SK-MEL-5 (cell line): ENCODE data around the gene PPM1J. TPM values are rescaled to one million over a fixed set of nuclear protein-coding genes. Genes with fewer than 3 reads are reported as not detected.
"Not testable (repeated sequence)": the region's sequence is repeated elsewhere in the genome, so short reads cannot be mapped to it uniquely, and the experiment has no call there.

Experiments
- DNase-seq: peaks from one replicate; pipeline ENCODE4 v3.0.0-alpha.2; 2016; ENCODE audit warnings: low read depth, low spot score
- in situ Hi-C: cut with HindIII; loops from 2 replicates; pipeline ENCODE4 v1.10.0; 2016; ENCODE audit warnings: low sequenced_read_pairs, high pct_unique_total_duplicates, low pct_unique_long_range_greater_than_20kb
- polyA plus RNA-seq, 2 experiments: library from polyadenylated mRNA; depleted of rRNA; stranded (reverse); fragments of >200 nt; gene quantifications; 2 replicates each; pipeline ENCODE4 v1.2.3, GENCODE V29; 2015
- total RNA-seq: library from RNA; depleted of rRNA; stranded (reverse); fragments of >200 nt; shearing (Covaris generic); gene quantifications from 2 replicates; pipeline ENCODE4 v1.2.3, GENCODE V29; 2014; rRNA removed

PPM1J gene, protein sequence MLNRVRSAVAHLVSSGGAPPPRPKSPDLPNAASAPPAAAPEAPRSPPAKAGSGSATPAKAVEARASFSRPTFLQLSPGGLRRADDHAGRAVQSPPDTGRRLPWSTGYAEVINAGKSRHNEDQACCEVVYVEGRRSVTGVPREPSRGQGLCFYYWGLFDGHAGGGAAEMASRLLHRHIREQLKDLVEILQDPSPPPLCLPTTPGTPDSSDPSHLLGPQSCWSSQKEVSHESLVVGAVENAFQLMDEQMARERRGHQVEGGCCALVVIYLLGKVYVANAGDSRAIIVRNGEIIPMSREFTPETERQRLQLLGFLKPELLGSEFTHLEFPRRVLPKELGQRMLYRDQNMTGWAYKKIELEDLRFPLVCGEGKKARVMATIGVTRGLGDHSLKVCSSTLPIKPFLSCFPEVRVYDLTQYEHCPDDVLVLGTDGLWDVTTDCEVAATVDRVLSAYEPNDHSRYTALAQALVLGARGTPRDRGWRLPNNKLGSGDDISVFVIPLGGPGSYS
- 0.40 and 0.61 TPM in 2 replicates for total RNA-seq
- polyA plus RNA-seq (2015; cell fraction: cytosol; rRNA removed): 1.2 and 1.6 TPM in 2 replicates
- polyA plus RNA-seq (2015; cell fraction: nucleus; rRNA removed): 2.5 and 14.7 TPM in 2 replicates

DNA sequence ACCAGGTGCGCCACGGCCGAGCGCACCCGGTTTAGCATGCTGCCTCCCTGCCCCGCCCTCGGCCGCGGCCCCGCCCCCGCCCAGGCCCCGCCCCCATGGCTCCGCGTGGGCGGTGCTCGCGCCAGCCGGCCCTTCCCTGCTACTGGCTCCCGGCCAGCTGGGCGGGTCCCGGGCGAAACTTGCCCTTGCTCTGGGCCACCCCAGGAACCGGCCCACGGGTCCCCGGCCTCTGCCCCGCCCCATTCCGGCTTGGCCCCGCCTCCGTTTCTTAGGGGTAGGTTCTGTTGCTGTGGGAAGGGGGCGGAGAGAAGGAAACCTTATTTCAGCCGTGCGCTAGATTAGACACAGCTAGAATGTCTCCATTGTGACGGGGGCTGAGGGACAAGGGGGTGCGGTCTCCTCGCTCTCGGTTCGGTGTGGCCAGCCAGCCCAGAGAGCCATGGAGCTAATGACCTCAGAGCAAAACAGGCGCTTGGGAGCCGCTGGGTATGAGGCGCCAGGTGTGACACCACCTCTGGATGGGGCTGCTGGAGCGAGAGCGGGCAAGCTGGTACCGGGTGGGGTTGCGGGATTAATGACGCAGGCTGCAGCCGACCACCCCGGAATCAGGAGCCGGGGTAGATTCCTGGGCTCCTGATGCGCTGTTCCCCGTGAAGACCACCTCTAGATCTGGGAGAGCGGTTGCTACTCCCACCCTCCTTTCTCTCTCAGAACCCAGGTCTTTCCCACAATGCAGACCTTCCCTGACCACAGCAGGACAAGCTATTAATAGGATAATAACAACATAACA lies at the start of gene PPM1J:
Gene PPM1J, minus strand, starts transcription at position 69 of the 790 bp plus-strand sequence. Its CDS starts 31 bp downstream, at position 38.
- in situ Hi-C loops: no loop called here
- DNase-seq: peak; percentile 92

DNA sequence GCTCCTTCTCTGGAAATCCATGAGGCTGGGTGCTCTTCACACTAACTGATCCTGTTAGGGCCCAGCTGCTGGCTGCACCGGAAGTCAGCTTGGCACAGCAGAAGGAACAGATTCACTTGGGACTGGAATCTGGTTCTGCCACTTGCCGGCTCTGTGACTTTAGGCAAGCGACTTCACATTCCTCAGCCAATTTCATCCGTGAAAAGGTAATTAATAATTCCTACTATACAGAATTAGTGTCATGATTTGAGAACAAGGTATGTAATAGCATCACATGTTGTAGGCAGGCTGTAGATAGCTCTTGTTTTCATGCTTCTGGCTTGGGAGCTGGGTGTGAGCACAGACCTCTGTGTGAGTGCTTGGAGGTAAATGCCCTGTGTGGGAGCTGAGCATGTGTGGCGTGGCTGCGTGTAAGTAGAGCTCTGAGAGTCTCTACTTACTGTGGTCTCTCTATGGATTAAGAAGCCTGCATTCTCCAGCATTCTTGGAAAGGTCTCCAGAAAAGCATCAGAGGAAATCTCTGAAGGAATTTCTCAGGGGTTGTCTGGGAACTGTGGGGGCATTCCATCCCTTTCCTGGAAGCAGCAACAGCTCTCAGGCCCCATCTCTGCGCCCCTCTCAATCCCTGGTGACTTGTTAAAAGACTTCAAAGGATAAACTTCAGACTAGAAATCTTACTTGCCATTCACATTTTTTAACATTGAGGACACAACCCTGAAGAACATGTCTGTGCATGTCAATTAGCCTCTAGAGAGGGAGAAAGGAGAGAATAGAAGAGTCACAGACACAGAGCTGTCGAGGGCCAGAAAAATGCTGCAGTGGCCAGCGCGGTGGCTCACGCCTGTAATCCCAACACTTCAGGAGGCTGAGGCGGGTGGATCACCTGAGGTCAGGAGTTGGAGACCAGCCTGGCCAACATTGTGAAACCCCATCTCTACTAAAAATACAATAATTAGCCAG lies 47.7 kb upstream of the PPM1J start:
- in situ Hi-C loops: no loop called here
- DNase-seq: no peak

DNA sequence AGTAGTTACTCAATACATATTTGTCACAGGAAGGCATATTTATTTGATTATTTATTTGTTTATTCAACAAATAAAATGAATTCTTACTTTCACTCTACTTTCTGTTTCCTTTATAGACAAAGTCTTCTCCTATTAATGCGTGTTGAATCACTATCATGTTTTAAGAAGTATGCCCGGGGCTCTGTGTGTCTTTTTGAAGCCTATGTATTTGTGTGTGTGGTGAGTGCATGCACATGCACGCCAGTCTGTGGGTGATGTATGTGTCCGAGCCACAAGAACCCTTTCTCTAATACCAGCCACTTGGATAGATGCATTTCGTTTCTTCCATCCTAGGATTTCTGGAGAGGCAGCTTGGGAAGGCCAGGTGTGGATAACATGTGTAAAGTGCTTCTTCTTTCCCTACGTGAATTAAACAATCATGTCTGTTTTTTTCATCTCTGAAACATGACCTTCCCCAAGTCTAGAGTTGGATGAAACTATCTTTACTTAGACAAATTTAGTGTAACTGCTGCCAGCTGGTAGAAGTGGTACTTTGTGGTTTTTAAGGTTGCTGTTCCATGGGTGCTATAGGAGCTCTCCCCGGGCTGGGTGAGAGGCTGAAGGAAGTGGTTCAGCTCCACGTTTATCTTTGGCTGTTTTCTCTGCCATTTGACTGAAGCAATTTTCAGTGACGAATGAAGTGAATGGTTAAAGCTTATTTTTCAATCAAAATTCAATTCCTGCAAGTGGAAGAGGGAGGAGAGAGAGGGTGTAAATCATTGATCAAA lies 46.8 kb upstream of the PPM1J start:
- DNase-seq: no peak
- in situ Hi-C loops: no loop called here

DNA sequence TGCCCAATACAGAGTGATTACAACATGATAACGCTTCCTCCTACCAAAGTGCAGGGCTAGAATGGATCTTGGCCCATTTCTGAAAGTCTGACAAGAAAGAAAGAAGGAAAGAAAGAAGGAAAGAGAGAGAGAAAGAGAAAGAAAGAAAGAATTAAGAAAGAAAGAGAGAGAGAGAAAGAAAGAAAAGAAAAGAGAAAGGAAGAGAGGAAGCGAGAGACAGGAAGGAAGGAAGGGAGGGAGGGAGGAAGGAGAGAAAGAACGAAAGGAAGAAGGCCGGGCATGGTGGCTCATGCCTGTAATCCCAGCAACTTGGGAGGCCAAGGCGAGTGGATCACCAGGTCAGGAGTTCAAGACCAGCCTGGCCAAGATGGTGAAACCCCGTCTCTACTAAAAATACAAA lies 44.1 kb upstream of the PPM1J start:
- in situ Hi-C loops: no loop called here
- DNase-seq: no peak

DNA sequence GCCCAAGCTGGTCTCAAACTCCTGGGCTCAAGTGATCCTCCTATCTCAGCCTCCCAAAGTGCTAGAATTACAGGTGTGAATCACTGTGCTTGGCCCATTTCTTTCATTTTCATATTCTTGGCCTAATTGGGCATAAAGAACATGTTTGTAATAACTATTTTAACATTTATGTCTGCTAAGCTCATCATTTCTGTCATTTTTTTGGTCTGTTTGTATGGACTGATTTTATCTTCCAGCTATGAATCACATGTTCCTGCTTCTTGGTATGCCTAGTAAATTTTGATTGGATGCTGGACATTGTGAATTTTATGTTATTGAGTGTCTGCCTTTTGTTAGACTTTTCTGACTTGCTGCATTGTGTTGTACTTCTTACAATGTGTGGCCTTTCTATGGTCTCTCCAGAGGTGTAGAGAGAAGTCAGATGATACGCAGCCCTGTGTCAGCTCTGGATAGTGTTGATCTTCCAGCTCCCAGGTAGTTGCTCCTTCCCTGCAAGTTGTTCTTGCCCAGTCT lies 39.0 kb upstream of the PPM1J start:
- in situ Hi-C loops: no loop called here

DNA sequence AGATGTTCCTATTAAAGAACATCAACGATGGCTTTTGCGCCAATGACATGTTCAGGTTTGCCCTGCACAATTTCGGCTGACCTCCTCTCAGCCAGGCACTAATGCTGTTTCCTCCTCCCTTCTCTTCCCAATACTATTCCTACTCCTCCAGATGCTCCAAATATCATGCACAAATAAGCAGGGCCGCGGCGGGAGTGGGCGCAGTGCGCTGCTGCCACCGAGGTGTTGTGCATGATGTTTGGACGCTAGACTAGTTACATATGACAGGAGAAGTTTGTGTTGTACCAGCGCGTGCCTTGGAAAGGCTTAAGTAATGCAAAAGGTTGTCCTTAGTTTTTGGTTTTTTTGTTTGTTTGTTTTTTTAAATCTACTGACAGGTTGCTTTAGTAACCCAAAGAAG lies 33.3 kb upstream of the PPM1J start:
- no peak for DNase-seq
- in situ Hi-C loops: no loop called here

More for the DNA sequence above, 39.0 kb upstream of the PPM1J start:
- DNase-seq: no peak

DNA sequence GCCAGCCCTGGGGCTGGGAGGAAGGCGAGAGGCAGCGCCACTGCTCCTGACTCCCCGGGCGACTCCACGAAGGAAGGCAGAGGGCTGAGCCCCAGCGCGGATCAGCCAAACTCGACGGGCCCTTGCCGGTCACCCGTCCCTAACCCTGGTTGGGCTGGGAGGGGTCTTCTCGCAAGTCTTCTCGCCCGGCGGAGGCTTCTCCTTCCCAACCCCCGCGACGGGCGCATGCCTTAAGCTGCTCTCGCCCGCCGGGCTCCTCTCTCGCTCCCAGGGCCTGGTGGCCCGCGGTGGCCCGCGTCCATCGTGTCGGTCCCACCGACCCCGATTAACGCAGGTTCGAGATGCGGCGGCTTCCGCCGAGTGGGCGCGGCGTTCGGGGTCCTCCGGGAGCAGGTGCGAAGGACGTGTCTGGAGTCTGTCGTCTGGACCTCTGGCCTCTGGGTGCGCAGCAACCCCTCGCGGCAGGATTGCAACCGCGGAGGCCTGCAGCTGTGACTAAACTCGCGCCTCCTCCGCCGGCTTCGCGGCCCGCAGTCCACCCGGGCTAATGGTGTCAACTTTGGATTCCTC lies 29.0 kb upstream of the PPM1J start:
- in situ Hi-C loops: no loop called here
- DNase-seq: no peak

DNA sequence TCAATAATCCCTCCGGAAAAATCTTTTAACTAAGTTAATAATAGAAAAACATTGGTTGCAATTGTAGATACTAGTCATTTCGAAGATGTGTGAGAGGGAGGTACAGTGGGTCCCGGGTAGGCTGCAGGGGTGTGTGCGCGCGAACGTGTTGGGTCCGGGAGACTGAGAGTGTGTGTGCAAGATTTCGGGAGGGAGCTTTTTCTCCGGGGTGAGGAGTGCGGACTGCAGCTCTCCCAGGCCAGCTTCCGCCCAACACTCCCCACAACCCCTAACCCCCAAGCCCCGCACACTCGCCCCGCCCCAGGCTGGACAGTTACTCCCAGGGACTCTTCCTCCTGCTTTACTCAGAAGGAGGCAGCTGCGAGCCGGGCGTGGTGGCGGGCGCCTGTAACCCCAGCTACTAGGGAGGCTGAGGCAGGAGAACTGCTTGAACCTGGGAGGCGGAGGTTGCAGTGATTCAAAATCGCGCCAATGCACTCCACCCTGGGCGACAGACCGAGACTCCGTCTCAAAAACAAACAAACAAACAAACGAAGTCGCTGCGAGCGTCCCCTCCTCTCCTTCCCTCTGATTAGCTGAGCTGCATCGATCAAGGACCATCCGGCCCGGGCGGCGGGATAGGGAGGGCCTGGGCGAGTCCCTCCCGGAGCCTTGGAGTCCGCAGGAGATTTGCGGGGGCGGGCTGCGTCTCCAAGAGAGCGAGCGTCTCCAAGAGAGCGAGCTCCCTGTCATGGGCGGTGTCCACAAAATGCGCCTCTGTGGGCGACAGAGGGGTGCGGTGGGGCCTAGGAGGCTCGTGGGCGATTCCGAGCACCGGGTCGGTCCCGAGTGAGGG lies 28.3 kb upstream of the PPM1J start:
- in situ Hi-C loops: no loop called here
- no peak for DNase-seq

DNA sequence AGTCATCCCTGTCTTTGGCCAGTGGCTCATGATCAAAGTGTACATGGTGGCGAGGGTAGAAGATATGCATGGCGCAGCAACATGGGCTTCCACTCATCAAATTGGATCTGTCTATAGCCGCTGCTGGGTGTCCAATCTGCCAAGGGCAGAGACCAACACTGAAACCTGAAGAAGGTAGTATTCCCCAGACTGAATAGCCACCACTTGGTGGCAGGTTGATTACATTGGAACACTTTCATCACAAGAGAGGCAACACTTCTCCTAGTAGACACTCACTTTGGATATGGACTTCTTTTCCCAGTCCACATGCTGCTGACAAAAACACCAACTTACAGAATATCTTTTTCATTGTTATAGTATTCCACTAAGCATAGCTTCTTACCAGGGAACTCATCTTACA lies 22.4 kb upstream of the PPM1J start:
- in situ Hi-C loops: no loop called here

DNA sequence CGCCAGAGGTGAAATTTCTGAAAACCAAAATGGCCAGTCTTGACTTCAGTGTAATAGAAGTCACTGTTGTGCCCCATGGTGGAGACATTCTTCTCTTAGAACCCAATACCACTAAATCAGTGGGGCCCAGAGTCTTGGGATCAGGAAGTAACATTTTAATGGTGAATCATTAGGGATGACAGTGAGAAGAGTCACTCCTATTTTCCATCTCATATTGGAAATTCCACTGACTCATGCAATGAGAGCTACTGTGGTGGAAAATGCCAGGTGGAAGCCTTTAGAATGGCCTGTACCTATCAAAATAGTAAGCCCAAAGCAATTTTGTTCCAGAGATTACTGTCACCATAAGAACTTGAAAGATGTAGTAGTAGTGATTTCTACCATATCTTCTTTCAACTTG lies 20.6 kb upstream of the PPM1J start:
- DNase-seq: peak; percentile 17
- in situ Hi-C loops: no loop called here

More for the DNA sequence above, 22.4 kb upstream of the PPM1J start:
- no peak for DNase-seq

DNA sequence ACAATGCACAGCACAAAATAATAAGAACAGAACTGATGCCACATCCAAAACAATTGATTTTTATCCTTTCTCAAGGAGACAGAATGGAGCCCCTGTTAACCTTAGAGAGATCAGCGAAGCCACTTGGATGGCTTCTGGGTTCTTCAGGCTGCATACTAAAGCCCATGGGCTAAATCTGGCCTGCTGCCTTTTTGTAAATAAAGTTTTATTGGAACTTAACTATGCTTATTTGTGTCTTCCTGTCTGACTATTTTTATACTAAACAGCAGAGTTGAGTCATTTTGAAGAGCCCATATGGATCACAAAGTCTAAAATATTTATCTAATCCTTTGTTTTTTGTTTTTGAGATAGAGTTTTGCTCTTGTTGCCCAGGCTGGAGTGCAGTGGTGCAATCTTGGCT lies 16.3 kb upstream of the PPM1J start:
- in situ Hi-C loops: no loop called here
- DNase-seq: no peak

DNA sequence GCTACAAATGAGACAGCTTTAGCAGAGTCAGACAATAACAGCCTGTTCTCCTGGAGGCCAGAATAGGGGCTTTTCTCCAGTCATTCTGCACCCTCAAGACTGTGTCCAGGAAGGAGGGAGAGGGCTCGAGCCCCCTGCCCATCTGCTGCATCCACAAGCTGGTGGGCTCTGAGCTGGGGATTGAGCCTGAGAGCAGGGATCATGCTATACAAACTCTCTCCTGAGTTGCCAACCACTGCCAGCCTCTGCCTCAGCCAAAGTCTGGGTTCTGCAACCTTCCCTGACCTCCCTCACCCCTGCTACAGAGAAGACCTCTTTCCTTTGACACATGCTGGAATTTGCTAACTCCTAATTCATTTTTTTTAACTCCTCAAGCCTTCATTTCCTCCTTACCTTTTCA lies 14.8 kb upstream of the PPM1J start:
- DNase-seq: no peak
- in situ Hi-C loops: no loop called here

DNA sequence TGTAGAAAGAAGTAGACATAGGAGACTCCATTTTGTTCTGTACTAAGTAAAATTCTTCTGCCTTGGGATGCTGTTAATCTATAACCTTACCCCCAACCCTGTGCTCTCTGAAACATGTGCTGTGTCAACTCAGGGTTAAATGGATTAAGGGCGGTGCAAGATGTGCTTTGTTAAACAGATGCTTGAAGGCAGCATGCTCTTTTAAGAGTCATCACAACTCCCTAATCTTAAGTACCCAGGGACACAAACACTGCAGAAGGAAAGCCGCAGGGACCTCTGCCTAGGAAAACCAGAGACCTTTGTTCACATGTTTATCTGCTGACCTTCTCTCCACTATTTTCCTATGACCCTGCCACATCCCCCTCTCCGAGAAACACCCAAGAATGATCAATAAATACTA lies 13.9 kb upstream of the PPM1J start:
- in situ Hi-C loops: not testable (repeated sequence)

DNA sequence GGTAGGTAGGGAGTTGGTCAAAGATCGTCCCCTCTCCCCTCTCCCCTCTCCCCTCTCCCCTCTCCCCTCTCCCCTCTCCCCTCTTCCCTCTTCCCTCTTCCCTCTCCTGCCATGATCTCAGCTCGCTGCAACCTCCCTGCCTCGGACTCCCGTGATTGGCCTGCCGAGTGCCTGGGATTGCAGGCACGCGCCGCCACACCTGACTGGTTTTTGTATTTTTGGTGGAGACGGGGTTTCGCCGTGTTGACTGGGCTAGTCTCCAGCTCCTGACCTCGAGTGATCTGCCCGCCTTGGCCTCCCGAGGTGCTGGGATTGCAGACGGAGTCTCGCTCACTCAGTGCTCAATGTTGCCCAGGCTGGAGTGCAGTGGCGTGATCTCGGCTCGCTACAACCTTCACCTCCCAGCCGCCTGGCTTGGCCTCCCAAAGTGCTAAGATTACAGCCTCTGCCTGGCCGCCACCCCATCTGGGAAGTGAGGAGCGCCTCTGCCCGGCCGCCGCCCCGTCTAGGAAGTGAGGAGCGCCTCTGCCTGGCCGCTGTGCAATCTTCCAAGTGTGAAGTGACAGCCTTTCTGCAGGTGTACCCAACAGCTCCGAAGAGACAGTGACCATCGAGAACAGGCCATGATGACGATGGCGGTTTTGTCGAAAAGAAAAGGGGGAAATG lies 13.3 kb upstream of the PPM1J start:
- in situ Hi-C loops, DNase-seq: not testable (repeated sequence)

More for the DNA sequence above, 13.9 kb upstream of the PPM1J start:
- DNase-seq: not testable (repeated sequence)

DNA sequence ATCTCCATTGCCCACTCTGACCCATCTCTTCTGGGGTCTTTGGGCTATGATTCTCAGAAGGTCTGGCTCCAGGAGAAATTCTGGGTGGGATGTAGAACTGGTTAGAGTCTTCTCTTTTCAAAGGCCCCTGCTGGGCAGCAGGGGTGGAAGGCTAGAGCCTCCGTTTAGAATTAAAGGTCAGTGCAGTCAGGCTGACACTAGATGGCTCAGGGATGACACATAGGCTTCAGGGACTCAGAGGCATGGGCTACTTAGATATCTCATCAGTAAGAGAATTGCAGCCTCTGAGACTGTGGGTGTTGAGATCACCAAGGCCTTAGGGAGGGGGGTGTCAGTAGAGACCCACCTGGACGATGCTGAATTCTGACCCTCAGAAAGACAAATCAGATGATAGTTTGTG lies 12.6 kb upstream of the PPM1J start:
- DNase-seq: peak; percentile 16
- in situ Hi-C loops: no loop called here
